ENCODE results near the gene RCAN2.

DNA sequence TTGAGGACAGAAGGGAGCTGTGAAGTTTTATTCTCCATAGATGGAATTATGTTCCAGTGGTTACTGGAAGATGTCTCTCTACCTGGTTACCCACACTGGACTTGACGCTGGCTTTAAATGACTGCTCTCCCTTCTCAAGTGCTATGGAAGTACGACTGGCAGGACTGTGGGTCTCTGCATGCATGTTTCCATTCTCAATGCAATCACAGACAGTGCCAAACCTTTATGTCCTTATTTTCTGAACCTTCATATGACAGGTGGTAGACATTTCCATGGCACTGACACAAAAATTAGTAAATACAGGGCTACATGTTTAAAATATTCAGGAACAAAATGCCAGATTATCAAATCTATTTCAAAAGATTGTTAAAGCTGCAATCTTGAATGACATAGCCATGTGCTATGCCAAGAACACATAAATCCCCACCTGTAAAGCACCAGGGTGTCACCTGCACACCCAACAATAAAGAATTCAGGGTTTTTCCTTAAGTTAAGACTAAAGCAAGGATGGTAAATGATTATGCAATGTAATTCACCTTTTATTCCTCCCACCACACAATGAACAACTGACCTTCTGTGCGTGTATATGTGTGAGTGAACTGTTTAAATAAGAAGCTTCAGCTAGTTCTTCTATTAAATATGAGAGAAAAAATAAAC, 167.2 kb downstream of the RCAN2 start:
- TF ChIP-seq, protein P1, sequence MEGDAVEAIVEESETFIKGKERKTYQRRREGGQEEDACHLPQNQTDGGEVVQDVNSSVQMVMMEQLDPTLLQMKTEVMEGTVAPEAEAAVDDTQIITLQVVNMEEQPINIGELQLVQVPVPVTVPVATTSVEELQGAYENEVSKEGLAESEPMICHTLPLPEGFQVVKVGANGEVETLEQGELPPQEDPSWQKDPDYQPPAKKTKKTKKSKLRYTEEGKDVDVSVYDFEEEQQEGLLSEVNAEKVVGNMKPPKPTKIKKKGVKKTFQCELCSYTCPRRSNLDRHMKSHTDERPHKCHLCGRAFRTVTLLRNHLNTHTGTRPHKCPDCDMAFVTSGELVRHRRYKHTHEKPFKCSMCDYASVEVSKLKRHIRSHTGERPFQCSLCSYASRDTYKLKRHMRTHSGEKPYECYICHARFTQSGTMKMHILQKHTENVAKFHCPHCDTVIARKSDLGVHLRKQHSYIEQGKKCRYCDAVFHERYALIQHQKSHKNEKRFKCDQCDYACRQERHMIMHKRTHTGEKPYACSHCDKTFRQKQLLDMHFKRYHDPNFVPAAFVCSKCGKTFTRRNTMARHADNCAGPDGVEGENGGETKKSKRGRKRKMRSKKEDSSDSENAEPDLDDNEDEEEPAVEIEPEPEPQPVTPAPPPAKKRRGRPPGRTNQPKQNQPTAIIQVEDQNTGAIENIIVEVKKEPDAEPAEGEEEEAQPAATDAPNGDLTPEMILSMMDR (IDR thresholded peaks at IDR 0.05) = no peak
- no peak for TF ChIP-seq POLR2A (IDR thresholded peaks at IDR 0.05)

All from upper lobe of left lung (tissue), 4 donors.